HG03066 (cell line): ENCODE measurements around the gene RPS14.
A peak's percentile ranks its signal among the peaks of the same experiment; 100 is the strongest.
"Not testable (repeated sequence)": the region's sequence is repeated elsewhere in the genome, so short reads cannot be mapped to it uniquely, and the experiment has no call there.

ENCODE experiments used
- ATAC-seq: cut with Tn5 transposase; IDR thresholded peaks from one replicate; pipeline ENCODE4 v1.9.1; 2021; ENCODE audit warnings: low read depth; ENCODE audit not compliant: unreplicated experiment

The RPS14 gene

DNA sequence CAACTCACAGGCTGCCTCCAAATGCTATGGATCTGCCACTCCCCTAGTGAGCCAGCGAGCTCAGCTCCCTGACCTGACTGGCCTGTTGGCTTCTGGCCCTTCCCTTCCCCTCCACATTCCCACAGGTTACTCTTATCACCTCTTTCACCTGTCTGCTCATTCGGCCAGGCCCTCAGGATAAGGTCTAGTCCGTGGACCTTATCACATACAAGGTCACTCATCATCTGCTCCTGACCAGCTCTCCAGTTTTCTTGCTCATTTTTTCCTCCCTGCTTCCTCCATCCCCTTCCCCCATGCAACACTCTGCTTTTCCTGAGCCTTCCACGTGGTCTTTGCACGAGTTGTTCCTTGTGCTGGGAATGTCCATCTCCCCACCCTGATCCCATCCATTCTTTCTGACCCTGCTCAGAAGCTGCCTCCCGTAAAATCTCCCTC, 32.5 kb upstream of the RPS14 start:
- ATAC-seq: no peak

GRCh38 chr5:150481708-150481965, 32.1 kb upstream of the RPS14 start:
- no peak for ATAC-seq

- ATAC-seq: no peak
Observed at GRCh38 chr5:150479416-150479815, 29.9 kb upstream of the RPS14 start.

DNA sequence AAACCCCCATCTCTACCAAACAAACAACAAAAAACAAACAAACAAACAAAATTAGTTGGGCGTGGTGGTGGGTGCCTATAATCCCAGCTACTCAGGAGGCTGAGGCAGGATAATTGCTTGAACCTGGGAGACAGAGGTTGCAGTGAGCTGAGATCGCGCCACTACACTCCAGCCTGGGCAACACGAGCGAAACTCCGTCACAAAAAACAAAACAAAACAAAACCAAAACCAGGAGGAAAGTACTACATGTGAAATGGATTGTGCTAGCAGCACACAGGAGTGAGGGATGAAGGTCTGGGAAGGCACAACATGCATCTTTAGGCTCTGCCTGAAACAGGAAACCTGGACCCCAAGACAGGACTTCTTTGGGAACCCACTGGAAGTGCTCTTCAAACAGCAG, 27.0 kb upstream of the RPS14 start:
- ATAC-seq: not testable (repeated sequence)

GRCh38 chr5:150473673-150474358, 24.3 kb upstream of the RPS14 start:
- ATAC-seq: no peak

DNA sequence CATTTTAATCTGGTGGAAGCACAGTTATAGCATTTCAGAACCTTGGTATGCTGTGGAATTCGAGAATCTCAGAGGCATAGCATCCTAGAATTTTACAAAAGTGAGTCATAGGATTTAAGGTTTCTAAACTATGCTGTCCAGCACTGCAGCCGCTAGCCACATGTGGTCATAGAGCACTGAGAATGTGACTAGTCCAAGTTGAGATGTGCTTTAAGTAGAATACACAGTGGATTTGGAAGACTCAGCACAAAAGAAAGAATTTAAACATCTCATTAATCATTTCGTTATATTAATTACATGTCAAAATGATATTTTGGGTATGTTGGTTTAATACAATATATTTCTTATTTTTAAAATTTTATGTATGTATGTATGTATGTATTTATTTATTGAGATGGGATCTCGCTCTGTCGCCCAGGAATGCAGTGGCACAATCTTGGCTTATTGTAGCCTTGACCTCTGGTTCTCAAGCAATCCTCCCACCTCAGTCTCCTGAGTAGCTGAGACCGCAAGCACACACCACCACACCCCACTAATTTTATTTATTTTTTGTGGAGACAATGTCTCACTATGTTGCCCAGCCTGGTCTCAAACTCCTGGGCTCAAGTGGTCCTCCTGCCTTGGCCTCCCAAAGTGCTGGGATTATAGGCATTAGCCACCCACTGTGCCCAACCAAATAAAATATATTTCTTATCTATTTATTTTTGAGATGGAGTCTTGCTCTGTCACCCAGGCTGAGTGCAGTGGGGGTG, 20.4 kb upstream of the RPS14 start:
- ATAC-seq: no peak

DNA sequence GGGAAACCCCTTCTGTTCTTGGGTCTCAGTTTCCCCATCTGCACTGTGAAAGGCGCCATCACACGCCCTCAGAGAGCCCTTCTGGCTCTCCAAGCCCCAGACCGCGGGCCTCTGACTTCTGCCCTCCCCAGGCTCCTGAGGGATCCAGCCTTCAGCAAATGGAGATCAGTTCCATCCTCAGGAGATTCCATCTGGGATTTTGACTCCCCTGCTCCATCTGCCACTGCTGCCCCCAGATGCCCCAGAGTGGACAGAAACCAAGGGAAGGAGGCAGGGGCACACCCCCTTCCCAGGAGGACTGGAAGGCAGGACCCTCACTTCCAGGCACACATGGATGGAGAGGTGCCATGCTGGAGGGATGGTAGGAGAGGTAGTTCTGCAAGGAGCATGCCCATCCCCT, 18.7 kb upstream of the RPS14 start:
- ATAC-seq: no peak

DNA sequence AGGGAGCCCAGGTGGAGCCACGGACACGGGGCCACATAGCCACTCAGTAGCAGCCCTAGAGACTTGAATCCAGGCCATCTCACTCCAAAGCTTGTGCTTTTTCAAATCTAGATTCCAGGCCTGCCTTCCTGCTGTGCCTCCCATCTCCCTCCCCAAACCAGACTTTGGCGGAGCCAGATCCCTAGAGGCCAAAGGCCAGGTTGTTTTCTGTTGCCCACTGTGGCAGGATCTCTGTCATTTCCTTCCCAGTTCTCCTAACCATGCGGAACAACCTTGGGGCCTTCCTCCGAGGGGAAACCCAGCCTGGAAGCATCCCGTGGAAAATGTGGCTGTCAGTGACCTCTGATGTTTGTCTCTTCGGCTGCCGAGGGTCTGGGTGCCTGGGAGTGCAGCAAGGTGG, 16.4 kb upstream of the RPS14 start:
- ATAC-seq: no peak

GRCh38 chr5:150464554-150465012, 15.0 kb upstream of the RPS14 start:
- no peak for ATAC-seq

GRCh38 chr5:150461231-150461630, 11.7 kb upstream of the RPS14 start:
- ATAC-seq: peak; percentile 71

- peak; percentile 6 for ATAC-seq
Observed at GRCh38 chr5:150460781-150461180, 11.2 kb upstream of the RPS14 start.

- peak; percentile 66 for ATAC-seq
Observed at GRCh38 chr5:150458802-150459557, 9.4 kb upstream of the RPS14 start.

DNA sequence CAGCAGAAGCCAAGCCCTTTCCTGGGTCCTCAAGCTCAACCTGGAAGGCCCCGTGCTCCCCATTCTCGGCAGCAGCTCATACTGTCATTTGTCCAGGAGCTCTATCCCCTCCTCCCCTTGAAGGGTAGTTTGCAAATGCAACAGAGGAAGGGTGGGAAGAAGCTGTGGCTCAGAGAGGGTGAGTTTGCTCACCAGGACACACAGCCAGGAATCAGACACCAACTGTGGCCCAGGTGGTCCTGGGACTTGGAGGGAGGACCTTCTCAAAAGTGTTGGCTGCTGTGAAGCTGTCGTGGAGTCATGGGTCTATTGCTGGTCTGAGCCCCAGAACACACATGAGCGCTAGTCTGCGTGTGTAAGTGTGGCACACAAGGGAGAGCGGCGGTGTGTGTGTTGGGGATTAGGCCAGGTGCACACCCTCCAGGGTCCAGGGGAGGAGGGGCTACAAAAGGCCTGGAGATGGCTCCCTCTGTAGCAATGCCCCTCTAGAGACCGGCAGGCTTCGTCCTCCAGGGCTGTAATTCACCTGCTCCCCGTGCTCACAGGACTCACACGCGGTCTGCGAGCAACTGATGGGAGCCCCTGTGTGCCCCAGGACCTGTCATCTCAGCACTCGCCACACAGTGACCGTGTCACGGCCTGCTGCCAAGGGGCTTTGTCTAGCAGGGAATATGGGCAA, 8.2 kb upstream of the RPS14 start:
- ATAC-seq: no peak

DNA sequence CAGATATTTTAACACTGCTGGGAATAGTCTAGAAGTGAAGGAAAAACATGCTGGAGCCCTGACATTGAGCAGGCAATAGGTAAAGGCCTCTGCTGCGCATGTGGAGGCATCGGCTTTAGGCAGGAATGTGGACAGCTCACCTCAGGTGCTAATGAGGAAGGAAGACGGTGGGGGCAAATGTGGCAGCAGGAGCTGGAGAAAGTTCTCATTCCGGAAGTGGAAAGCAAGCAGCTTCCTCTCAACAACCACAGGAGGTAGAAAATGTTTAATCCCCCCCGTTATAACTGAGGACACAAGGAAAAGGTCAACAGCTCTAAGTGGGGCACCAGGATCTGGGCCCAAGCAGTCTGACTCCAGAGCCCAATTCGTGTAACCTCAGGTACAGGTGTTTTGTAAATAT, 7.6 kb upstream of the RPS14 start:
- ATAC-seq: no peak

GRCh38 chr5:150454492-150455229, 5.1 kb upstream of the RPS14 start:
- ATAC-seq: no peak

DNA sequence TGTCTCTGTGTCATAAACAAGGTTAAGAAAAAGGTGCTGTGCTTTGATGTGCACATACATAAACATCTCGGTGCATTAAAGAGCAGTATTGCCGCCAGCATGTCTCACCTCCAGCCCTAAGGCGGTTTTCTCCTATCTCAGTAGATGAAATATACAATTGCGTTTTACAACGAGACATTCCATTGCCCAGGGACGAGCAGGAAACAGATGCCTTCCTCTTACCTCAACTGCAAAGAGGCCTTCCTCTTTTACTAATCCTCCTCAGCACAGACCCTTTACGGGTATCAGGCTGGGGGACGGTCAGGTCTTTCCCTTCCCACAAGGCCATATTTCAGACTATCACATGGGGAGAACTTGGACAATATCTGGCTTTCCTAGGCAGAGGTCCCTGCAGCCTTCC, 4.5 kb upstream of the RPS14 start:
- not testable (repeated sequence) for ATAC-seq

GRCh38 chr5:150452914-150453313, 3.4 kb upstream of the RPS14 start:
- no peak for ATAC-seq

GRCh38 chr5:150451594-150451993, 2.1 kb upstream of the RPS14 start:
- no peak for ATAC-seq

DNA sequence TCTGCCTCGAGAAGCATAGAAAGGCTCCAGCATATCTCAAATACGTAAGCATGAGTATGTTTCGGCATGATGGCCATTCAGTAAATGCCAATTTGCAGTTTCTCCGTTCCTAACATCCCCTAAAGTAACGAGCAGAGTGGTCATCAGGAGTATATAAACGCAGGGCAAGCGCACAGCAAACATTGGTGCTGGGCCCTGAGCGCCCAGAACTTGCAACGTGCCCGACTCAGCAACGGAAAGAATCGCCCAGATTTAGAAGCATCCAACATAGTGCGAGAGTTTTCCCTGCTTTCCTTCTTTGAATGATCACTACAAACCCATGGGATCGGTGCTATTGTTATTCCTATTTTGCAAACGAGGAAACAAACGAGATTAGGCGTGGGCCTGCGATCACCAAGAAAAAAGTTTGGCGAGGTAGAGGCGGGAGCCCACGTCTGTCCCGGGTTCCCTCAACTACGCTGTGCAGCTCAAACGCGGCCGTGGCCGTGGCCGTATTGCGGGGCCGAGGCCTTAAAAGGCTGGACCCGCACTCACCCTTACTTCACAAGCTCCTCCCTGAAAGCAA, 505 bp downstream of the RPS14 start:
- ATAC-seq: peak; percentile 15

DNA sequence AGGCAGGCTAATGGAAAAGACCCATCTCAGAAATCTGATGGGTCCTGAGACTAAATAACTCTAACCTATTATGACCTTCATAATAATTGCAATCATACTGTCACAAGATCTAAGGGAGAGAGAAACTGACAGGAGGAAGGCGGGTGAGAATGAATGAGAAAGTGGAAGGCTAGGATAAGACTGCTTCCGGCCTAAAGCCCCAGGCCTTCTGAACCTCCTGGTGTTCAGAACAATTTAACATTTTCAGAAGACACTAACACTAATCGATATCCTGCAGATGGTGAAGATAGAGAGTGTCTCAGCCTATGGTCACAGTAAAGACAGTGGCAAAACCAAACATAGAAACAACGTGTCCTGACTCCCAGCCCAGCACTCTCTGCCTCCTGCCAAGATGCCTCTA, 1.2 kb downstream of the RPS14 start:
- no peak for ATAC-seq
